Measurements from ENCODE around the gene CHM.

The CHM gene

GRCh38 chrX:85905851-85906250, 141.5 kb downstream of the CHM start:
- no peak for DNase-seq

GRCh38 chrX:85903692-85904471, 143.5 kb downstream of the CHM start:
- DNase-seq = no peak

GRCh38 chrX:85897362-85898126, 149.8 kb downstream of the CHM start:
- DNase-seq = no peak

- DNase-seq = no peak
These were observed 164.8 kb downstream of the CHM start for GRCh38 chrX:85882601-85883000.

- no peak for DNase-seq
These were observed 176.8 kb downstream of the CHM start for GRCh38 chrX:85870585-85870984.

GRCh38 chrX:85865324-85865723, 182.0 kb downstream of the CHM start:
- DNase-seq = no peak

- no peak for DNase-seq
These were observed 187.9 kb downstream of the CHM start for GRCh38 chrX:85859426-85859825.

- DNase-seq = no peak
These were observed 195.9 kb downstream of the CHM start for GRCh38 chrX:85851418-85851817.

GRCh38 chrX:85836868-85837267, 210.5 kb downstream of the CHM start:
- no peak for DNase-seq

- no peak for DNase-seq
These were observed 218.6 kb downstream of the CHM start for GRCh38 chrX:85828771-85829170.

GRCh38 chrX:85815203-85815751, 232.1 kb downstream of the CHM start:
- no peak for DNase-seq
